Body of pancreas (tissue), 4 donors: ENCODE data around the gene CFAP46.

Experiments used
- POLR2A ChIP-seq, 3 donors: fragments of 450-650 bp; IDR thresholded peaks; one replicate each; pipeline ENCODE4 v1.6.1; 2016; ENCODE audit warnings: antibody characterized with exemption in 3 of 3, mild to moderate bottlenecking in 2 of 3
- TF ChIP-seq, protein P1 (sequence below), 7 experiments: fragments of 450-650 bp in 4 of 7; fragments of 200-600 bp in 3 of 7; sonication (generic) in 3 of 7; IDR thresholded peaks; one replicate each; pipeline ENCODE4 v1.5.1; 2016 to 2019; ENCODE audit warnings: antibody characterized with exemption in 7 of 7

DNA sequence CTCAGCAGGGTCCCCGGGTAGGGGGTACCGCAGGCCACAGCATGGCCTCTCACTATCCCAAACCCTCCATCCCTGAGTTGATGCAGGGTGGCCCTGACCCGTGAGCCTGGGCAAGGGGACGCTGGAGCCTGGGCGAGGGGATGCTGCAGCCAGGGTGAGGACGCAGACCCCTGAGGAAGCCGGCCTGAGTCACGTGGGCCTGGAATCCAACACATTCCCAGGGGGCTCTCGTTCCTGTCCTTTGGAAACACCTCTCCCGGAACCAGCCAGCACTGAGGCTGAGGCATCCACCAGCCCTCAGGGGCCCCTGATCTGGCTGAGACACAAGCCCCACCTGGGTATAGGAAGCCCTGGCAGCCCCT is 95.0 kb downstream of the CFAP46 start:
- no peak for TF ChIP-seq POLR2A (IDR thresholded peaks at IDR 0.05)
- TF ChIP-seq, protein P1, sequence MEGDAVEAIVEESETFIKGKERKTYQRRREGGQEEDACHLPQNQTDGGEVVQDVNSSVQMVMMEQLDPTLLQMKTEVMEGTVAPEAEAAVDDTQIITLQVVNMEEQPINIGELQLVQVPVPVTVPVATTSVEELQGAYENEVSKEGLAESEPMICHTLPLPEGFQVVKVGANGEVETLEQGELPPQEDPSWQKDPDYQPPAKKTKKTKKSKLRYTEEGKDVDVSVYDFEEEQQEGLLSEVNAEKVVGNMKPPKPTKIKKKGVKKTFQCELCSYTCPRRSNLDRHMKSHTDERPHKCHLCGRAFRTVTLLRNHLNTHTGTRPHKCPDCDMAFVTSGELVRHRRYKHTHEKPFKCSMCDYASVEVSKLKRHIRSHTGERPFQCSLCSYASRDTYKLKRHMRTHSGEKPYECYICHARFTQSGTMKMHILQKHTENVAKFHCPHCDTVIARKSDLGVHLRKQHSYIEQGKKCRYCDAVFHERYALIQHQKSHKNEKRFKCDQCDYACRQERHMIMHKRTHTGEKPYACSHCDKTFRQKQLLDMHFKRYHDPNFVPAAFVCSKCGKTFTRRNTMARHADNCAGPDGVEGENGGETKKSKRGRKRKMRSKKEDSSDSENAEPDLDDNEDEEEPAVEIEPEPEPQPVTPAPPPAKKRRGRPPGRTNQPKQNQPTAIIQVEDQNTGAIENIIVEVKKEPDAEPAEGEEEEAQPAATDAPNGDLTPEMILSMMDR (IDR thresholded peaks at IDR 0.05): no peak
